ENCODE data around the gene CENPK.
A peak's percentile ranks its signal among the peaks of the same experiment; 100 is the strongest.

The CENPK gene, protein sequence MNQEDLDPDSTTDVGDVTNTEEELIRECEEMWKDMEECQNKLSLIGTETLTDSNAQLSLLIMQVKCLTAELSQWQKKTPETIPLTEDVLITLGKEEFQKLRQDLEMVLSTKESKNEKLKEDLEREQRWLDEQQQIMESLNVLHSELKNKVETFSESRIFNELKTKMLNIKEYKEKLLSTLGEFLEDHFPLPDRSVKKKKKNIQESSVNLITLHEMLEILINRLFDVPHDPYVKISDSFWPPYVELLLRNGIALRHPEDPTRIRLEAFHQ

GRCh38 chr5:65562731-65563701 is at the start of gene CENPK, which contains the start of gene PPWD1:
CENPK (minus strand) TSS chr5:65563168; CDS start chr5:65554907, 8,261 bp downstream.
PPWD1 (plus strand) TSS chr5:65563296; CDS start chr5:65563311, 15 bp downstream.
- peak; percentile 93 to 95 for DNase-seq

DNA sequence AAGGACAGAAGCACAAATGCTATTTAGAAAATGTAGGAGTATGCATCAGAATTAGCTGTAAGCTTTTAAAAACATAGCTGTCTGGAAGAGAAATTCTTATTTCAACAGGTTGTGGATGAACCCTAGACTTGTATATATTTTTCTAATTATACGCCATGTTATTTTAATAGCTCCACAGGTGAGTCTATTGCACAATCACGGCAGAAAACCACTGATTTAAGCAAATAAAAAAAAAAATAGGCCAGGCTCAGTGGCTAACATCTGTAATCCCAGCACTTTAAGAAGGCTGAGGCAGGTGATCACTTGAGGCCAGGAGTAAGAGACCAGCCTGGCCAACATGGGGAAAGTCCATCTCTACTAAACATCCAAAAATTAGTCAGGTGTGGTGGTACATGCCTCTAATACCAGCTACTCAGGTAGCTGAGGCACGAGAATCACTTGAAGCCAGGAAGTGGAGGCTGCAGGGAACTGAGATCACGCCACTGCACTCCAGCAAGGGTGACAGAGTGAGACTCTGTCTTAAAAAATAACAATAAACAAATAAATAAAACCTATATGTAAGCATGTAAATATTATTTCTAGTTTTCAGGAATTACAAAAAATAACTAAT is 49.4 kb upstream of the CENPK start:
- no peak for DNase-seq

GRCh38 chr5:65611524-65611923 is 48.6 kb upstream of the CENPK start:
- no peak for DNase-seq

DNA sequence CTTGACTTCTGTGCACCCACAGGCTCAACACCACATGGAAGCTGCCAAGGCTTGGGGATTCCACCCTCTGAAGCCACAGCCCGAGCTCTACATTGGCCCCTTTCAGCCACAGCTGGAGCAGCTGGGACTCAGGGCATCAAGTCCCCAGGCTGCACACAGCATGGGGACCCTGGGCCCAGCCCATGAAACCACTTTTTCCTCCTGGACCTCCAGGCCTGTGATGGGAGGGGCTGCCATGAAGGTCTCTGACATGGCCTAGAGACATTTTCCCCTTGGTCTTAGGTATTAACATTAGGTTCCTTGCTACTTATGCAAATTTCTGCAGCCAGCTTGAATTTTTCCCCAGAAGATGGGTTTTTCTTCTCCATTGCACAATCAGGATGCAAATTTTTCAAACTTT is 38.8 kb upstream of the CENPK start:
- peak; percentile 5 to 20 for DNase-seq

DNA sequence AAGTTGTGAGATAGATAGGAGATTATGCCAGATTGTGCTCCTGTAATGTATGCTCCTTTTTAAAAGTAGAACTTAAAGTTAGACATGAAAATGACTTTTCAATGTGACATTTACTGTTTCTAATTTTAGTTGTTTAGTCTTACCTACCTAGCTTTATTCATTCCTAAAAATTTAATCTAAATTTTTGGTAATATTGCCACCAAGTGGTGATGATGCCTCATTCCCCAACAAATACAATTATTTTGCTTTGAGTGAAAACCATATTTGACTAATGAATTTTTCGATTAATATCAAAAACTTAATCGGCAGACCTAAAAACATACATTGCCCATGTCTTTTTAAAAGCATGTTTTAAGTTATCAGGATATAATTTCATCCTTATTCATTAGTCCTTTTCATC is 25.7 kb upstream of the CENPK start:
- DNase-seq, result no peak

DNA sequence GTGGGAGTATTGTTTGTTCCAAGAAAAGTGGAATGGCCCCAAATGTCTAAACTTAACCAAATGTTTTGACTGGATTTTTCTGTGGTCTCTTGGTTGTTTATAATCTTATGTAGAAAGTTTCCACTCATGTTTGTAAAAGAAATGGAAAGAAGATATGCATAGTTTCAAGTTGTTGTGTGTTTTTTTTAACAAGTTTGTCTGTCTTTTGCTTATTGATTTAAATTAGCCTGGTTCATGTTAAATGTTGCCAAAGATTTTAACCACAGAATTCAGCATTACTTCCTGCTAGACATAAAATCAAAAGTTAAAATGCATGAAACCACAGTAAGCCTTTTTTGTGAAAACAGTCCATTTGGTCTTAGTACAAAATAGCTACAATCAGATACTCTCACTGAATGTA is 14.2 kb upstream of the CENPK start:
- DNase-seq, result no peak

DNA sequence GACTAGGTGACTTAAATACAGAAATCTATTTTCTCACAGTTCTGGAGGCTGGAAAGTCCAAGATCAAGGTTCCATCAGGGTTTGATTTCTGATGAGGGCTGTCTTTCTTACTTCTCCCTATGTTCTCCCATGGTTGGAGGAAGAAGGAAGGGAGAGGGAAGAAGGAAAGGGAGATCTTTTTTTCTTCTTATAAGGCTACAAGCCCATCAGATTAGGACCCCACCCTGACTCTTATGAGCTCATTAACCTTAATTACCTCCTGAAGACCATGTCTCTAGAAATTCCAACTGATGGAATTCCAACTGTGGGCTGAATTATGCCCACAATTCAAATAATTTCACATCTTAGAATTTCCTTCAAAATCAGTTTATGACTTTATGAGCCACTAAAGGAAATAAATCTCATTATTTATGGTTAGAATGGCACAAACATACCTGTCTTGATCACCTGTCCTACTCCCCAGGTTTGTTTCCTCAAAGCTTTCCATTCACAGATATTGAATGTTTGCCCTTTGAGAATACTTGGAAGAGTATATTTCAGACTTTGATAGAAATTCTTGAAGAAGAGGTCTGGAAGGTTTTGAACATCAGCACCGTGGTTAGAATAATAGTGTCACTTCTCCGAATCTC is 7.7 kb upstream of the CENPK start:
- DNase-seq, result no peak

- no peak for DNase-seq
Observed at GRCh38 chr5:65566505-65566904, 3.5 kb upstream of the CENPK start.

GRCh38 chr5:65563777-65564176 is 809 bp upstream of the CENPK start:
- DNase-seq, result peak in 1 of 2 donors; percentile 8

DNA sequence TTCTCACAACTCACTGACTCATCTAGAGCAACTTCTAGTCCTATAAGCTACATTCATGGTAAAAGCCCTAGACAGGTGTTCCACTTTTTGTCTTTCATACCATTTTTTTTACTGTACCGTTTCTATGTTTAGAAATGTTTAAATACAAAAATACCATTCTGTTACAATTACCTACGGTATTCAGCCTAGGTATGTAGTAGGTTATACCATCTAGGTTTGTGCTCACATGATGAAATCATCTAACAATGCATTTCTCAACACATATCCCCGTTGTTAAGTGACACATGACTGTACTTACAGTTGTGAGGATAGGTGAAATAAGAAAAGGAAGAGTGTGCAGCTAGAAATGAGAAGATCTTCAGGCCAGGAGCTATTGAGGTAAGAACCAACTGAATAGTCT is 6.2 kb downstream of the CENPK start:
- DNase-seq, result no peak

GRCh38 chr5:65556181-65556580 is 6.8 kb downstream of the CENPK start:
- DNase-seq, result no peak

GRCh38 chr5:65555287-65555686 is 7.7 kb downstream of the CENPK start:
- no peak for DNase-seq

GRCh38 chr5:65553941-65554340 is 9.0 kb downstream of the CENPK start:
- DNase-seq, result no peak

DNA sequence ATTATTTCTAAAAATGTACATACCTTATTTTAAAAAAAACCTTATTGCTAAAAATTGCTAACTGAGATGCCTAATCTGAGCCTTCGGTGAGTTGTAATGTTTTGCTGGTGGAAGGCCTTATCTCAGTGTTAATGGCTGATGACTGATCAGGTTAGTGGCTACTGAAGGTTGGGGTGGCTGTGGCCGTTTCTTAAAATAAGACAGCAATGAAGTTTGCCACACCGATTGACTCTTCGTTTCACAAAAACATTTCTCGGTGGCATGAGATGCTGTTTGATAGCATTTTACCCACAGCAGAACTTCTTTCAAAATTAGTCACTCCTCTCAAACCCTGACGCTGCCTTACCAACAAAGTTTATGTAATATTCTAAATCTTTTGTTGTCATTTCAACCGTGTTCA is 14.7 kb downstream of the CENPK start:
- DNase-seq, result no peak

- DNase-seq, result no peak
Observed at GRCh38 chr5:65546141-65546540, 16.8 kb downstream of the CENPK start.

GRCh38 chr5:65544473-65544872 is 18.5 kb downstream of the CENPK start:
- DNase-seq, result no peak

DNA sequence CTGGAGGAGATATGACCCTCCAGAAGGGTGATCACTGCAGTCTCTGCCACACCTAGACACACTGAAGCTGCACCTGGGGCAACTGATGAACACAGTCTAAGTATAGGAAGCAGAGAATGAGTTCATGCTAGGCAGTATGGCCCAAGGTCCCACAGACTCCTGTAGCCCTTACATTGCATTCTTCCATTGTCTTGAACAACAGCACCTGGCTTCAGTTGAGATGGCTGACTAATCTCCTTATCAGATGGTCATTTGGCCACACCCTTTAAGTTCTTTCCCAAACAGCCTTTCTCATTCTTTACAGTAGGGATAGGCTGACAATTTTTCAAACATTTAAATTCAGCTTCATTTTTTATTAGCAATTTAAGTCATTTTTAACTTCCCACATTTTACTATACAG is 23.1 kb downstream of the CENPK start:
- no peak for DNase-seq

- no peak for DNase-seq
Observed at GRCh38 chr5:65535529-65535987, 27.4 kb downstream of the CENPK start.

- DNase-seq, result no peak
Observed at GRCh38 chr5:65530904-65531303, 32.1 kb downstream of the CENPK start.

- DNase-seq, result no peak
Observed at GRCh38 chr5:65525726-65526125, 37.2 kb downstream of the CENPK start.

GRCh38 chr5:65512170-65512937 is 50.6 kb downstream of the CENPK start:
- no peak for DNase-seq

- DNase-seq, result no peak
Observed at GRCh38 chr5:65508978-65509377, 54.0 kb downstream of the CENPK start.
